HG02852 (cell line): Measurements from ENCODE around the gene HERC6.
"Not testable (repeated sequence)": the region's sequence is repeated elsewhere in the genome, so short reads cannot be mapped to it uniquely, and the experiment has no call there.

Experiments
- ATAC-seq: cut with Tn5 transposase; IDR thresholded peaks from one replicate; pipeline ENCODE4 v1.9.1; 2021; ENCODE audit warnings: mild to moderate bottlenecking, moderate library complexity; ENCODE audit not compliant: unreplicated experiment

HERC6 gene

DNA sequence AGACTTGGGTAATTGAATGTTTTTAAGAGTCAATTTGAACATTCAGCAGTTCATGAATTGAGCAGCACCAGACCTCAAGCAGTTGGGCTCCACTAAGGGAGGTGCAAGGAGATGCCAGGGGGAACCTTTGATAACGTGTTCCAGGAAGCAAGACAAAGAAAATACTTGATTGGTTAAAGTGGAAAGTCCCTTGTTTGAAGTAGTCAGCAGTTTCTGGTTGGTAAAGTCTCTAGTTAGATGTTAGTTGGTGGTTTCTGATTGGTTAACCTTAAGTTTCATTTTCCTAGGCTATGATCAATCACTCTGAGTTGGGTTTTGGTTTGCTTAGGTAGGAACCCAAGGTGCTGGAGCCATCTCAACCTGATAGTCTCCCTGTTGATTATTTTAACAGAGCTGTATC is 4.0 kb downstream of the HERC6 start:
- peak; percentile 43 for ATAC-seq

DNA sequence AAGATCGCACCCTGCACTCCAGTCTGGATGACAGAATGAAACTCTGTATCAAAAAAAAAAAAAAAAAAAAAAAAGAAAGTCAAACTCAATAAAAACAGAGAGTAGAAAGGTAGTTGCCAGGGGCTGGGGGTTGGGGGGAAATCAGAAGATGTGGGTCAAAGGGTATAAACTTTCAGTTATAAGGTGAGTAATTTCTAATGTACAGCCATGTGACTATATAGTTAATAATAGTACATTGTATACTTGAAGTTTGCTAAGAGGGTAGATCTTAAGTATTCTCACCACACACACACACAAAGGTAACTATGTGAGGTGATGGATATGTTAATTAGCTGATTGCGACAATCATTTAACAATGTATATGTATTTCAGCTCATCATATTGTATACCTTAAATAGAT is 11.5 kb downstream of the HERC6 start:
- ATAC-seq: no peak

DNA sequence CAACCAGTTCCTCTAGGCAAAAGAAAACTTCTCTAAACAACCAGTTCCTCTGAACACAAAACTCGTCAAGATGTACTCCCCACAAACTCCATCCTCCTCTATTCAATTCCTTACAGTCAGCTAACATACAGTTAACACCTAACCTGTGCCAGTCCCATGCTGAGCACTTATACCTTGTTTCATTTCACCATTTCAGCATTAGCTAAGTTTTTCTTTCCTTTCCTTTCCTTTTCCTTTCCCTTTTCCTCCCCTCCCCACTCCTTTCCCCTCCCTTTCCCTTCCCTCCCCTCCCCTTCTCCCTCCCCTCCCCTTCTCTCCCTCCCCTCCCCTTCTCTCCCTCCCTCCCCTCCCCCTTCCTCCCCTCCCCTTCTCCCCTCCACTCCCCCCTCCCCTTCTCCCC is 13.1 kb downstream of the HERC6 start:
- ATAC-seq: no peak

DNA sequence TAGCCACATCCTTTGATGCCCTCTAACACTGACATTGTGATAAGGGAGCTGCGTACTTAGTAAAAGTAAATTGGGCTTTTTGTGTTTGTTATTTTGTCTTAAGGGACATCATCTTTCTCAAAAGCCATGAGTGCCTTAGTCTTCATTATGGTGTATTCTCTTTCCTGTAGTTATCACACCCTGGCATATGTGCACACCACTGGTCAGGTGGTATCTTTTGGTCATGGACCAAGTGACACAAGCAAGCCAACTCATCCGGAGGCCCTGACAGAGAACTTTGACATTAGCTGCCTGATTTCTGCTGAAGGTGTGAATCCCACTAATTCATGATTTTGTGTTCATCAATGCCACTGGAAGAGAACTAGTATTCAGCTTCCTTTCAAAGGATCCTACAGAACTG is 18.0 kb downstream of the HERC6 start:
- no peak for ATAC-seq

DNA sequence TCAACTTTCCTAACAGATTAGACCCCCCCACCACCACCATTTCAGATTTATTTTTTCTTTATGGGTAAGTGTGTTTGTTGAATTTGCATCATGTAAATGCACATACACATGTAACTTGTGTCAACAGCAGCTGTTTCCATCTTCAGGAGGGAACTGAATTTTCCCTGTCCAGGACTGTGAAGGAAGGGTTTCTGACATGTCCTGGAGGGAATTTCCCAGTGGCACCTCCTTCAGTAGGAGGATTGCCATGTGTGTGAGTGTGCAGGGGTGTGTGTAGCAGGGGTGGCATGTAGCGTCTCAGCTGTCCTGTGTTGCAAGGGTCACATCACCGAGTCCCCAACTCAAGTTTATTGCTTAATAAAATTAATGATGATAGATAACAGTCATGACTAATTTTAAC is 19.7 kb downstream of the HERC6 start:
- ATAC-seq: no peak

GRCh38 chr4:88409206-88409605 is 30.6 kb downstream of the HERC6 start:
- ATAC-seq: no peak

- ATAC-seq: no peak
Measured at GRCh38 chr4:88409789-88410188, 31.1 kb downstream of the HERC6 start.

- peak; percentile 68 for ATAC-seq
Measured at GRCh38 chr4:88411491-88412096, 32.9 kb downstream of the HERC6 start.

GRCh38 chr4:88413801-88414200 is 35.1 kb downstream of the HERC6 start:
- ATAC-seq: no peak

DNA sequence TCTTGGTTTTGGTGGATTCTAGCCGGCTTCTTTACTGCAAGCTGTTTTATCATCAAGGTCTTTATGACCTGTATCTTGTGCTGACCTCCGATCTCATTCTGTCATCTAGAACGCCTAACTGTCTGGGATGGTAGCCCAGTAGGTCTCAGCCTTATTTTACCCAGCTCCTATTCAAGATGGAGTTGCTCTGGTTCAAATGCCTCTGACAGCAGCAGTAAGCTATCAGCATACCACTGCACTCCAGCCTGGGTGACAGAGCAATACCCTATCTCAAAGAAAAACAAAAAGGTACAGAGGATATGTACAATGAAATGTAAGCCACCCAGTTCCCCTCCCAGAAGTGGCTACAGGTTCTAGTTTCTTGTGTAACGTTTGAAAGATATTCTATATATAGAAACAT is 36.1 kb downstream of the HERC6 start:
- ATAC-seq: no peak

DNA sequence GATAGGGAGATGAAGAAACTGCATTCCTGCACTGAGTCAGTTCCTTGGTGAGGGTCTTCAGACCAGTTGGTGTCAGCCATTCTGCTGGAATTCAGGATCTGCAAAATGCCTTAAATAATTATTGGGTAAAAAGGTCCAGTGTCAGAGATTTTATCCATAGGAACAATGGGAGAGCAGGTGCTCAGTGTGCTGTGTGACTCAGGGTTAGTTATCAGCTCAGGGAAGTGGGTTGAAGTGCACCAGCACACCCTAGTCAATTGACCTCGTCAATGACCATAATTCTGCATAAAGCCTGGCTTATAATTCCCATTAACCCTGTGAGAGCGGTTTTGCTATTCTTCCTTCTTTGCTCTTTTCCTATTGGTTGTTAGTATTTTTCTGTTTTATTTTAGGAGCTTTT is 37.3 kb downstream of the HERC6 start:
- ATAC-seq: no peak

DNA sequence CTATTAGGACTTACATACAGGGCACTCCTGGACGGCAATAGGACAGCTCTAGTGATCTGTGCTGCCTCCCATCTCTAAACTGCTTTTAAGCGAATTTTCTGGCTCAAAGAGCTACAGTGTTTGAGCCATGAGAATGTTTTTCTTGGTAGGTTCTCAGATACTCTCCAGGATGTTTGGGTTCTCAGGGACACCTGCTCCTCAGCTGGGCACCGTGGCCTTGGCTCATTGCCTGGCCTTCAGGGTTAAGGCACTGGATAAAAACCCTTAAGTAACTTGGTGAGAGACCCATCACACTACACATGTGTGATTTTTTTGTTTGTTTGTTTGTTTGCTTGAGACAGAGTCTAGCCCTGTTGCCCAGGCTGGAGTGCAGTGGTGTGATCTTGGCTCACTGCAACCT is 39.8 kb downstream of the HERC6 start:
- no peak for ATAC-seq

- peak; percentile 88 for ATAC-seq
Measured at GRCh38 chr4:88419874-88420273, 41.2 kb downstream of the HERC6 start.

DNA sequence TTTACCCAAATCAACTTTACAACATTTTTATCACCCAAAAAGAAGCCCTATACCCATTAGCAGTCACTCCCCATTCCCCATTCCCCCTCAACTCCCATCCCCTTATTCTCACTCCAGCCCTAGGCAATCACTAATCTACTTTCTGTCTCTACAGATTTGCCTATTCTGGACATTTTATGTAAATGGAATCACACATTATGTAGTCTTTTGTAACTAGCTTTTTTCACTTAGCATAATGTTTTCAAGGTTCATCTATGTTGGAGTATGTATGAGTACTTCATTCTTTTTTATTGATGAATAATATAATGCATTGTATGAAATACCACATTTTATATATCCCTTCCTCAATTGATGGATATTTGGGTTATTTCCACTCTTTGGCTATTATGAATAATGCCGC is 42.2 kb downstream of the HERC6 start:
- ATAC-seq: no peak

DNA sequence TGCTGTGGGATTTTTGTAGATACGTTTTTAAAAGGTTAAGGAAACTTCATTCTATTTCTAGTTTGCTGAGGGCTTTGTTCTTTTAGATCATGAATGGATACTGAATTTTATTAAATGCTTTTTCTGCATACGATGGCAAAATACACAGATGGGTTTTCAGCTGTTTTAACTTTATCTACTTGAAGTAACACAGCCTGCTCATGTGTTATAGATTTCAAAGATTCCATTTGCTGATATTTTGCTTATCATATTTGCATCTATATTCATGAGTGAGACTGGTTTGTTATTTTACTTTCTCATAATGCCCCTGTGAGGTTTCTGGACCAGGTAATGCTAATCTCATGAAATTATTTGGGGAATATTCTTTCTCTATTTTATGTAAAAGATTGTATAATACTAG is 43.8 kb downstream of the HERC6 start:
- ATAC-seq: no peak

DNA sequence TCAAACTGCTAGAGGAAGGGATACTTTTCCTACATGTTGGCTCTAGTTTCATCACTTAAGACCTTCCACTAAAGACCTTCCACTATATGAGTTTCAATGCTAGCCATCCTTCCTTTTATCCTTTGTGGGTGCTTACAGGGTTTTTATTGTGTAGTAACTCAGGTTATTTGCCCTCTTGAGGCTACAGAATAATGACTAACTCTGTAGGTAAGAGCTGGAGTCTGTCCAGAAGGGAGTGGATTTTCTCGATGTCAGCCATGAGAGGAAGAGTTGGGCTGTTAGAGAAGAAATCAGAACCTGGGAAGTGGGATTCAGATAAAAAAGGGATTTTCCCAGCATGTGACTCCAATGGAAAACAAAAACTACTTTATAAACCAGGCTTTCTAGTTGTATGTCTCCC is 50.7 kb downstream of the HERC6 start:
- no peak for ATAC-seq

GRCh38 chr4:88435987-88436693 is 57.5 kb downstream of the HERC6 start:
- no peak for ATAC-seq

- not testable (repeated sequence) for ATAC-seq
Measured at GRCh38 chr4:88437873-88438272, 59.2 kb downstream of the HERC6 start.

DNA sequence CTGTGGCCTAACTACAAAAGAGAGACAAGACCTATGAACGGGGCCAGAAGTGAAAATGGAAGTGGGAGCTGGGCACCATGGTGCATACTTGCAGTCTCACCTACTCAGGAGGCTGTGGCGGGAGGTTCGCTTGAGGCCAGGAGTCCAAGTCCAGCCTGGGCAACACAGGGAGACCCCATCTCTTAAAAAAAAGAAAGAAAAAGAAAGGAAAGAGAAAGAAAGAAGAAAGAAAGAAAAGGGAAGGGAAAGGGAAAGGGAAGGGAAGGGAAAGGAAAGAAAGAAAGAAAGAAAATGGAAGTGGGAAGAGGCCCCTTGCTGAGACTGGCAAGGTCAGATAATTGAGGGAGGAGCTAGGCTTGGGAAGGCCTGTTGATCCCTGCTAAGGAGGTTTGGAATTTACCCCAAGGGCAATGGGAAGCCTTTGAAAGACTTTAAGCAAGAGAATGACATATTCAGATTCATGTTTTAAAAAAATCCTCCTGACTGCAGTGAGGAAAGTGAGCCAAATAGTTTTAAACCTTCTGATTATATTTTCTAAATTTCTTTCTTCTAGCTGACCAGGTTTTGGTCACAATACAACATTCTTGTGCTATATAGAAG is 60.6 kb downstream of the HERC6 start:
- no peak for ATAC-seq

DNA sequence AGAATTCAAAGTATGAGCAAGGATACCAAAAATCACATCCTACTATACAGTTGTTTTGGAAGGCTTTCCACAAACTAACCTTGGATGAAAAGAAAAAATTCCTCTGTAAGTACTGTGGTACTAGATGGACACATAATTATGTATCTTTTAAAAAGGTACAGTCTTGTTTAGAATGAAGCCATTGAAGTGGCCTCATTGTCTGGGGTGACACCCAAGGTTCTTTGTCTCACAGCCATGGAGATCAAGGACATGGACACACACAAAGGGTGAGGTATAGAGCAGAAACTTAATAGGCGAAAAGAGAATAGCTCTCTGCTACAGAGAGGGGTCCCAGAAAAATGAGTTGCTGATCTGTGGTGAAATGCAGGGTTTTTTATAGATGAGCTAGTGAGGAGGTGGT is 61.5 kb downstream of the HERC6 start:
- ATAC-seq: no peak

DNA sequence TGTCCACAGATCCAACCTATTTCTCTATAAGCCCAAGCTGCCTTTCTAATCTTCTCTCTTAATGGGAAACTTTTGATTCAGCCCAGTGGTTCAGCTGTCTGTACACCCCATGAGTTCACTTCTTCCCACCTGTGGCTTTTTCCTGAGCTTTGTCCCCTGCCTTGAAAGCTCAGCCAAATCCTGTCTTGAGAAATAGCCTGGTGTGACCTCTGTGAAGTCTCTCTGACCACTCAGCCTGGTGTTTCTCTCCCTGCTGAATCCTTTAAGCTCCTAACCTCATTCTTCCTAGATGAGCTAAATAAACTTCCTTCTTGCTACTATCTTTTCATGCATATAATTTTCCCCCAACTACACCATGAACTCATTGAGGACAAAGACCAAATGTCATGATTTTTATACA is 63.0 kb downstream of the HERC6 start:
- ATAC-seq: no peak

DNA sequence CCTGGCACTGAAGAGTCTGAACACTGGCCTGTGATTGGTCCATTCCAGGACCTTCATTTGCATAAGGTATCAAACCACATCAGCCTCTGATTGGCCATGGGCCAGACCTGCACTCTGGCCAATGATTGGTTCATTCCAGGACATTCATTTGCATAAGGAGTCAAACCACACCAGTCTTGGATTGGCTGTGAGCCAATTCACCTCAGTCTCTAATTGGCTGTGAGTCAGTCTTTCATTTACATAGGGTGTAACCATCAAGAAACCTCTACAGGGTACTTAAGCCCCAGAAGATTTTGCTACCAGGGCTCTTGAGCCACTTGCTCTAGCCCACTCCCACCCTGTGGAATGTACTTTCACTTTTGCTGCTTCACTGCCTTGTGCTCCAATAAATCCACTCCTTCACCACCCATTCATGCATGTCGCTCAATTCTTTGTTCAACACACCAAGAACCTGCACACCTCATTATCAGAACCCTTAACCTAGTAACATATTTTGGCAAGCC is 64.1 kb downstream of the HERC6 start:
- ATAC-seq: no peak
